Keratinocyte (primary cell): ENCODE data around the gene CCL18. TPM values are rescaled to one million over a fixed set of nuclear protein-coding genes. Genes with fewer than 3 reads are reported as not detected.

Experiments used
- DNase-seq: peaks from one replicate; pipeline ENCODE4 v3.0.0-alpha.2; 2011; ENCODE audit warnings: low read depth, missing footprints, low spot score
- FAIRE-seq: peaks from 2 replicates; lab custom pipeline; 2011; peaks lifted over from hg19 to GRCh38; lab: Jason Lieb, UNC
- H2AFZ ChIP-seq: 2 replicates; pipeline ENCODE4 v1.6.0; 2012; ENCODE audit warnings: low read length, control low read depth, inconsistent platforms; ENCODE audit not compliant: control insufficient read depth
- H3K27ac ChIP-seq: 2 replicates; pipeline ENCODE4 v1.5.1; 2011; ENCODE audit warnings: low read length; ENCODE audit not compliant: control insufficient read depth, insufficient read depth
- H3K27me3 ChIP-seq: 3 replicates; pipeline ENCODE4 v1.6.0; 2011; ENCODE audit warnings: low read length; ENCODE audit not compliant: control insufficient read depth, insufficient read depth; ENCODE audit errors: extremely low read depth
- H3K36me3 ChIP-seq, 2 experiments: 2 replicates in 1 of 2; 3 replicates in 1 of 2; pipeline ENCODE4 v1.5.1; 2011; ENCODE audit warnings: low read length in 2 of 2, mild to moderate bottlenecking in 1 of 2; ENCODE audit not compliant: control insufficient read depth in 2 of 2, insufficient read depth in 2 of 2; ENCODE audit errors: extremely low read depth in 1 of 2
- H3K4me1 ChIP-seq: 3 replicates; pipeline ENCODE4 v1.5.1; 2011; ENCODE audit warnings: low read length; ENCODE audit not compliant: control insufficient read depth, insufficient read depth; ENCODE audit errors: extremely low read depth
- H3K4me2 ChIP-seq: 3 replicates; pipeline ENCODE4 v1.6.0; 2011; ENCODE audit warnings: low read depth, low read length; ENCODE audit not compliant: control insufficient read depth, insufficient read depth; ENCODE audit errors: extremely low read depth
- H3K4me3 ChIP-seq, 3 experiments: fragments of 200-600 bp in 1 of 3; sonication (generic) in 1 of 3; 2 replicates in 2 of 3; 3 replicates in 1 of 3; pipeline ENCODE4 v1.5.1; 2011 to 2016; ENCODE audit warnings: low read length in 3 of 3, mild to moderate bottlenecking in 3 of 3, control low read depth in 2 of 3, inconsistent platforms in 1 of 3, low read depth in 1 of 3, mixed read lengths in 1 of 3, mixed run types in 1 of 3, moderate library complexity in 1 of 3; ENCODE audit not compliant: control insufficient read depth in 2 of 3, insufficient read depth in 2 of 3; ENCODE audit errors: extremely low read depth in 1 of 3
- H3K79me2 ChIP-seq: 2 replicates; pipeline ENCODE4 v1.6.0; 2012; ENCODE audit warnings: low read length; ENCODE audit not compliant: control insufficient read depth, insufficient read depth
- H3K9ac ChIP-seq: 3 replicates; pipeline ENCODE4 v1.6.0; 2011; ENCODE audit warnings: low read length; ENCODE audit not compliant: control insufficient read depth, insufficient read depth; ENCODE audit errors: extremely low read depth
- H3K9me1 ChIP-seq: 3 replicates; pipeline ENCODE4 v1.6.0; 2011; ENCODE audit warnings: low read length; ENCODE audit not compliant: control insufficient read depth, insufficient read depth; ENCODE audit errors: extremely low read depth
- H3K9me3 ChIP-seq: 2 replicates; pipeline ENCODE4 v1.5.1; 2012; ENCODE audit warnings: low read depth, low read length; ENCODE audit not compliant: control insufficient read depth
- H4K20me1 ChIP-seq: 3 replicates; pipeline ENCODE4 v1.6.0; 2011; ENCODE audit warnings: low read length; ENCODE audit not compliant: control insufficient read depth, insufficient read depth; ENCODE audit errors: extremely low read depth
- CTCF ChIP-seq, 3 experiments: IDR thresholded peaks in 1 of 3; conservative IDR thresholded peaks in 1 of 3; optimal IDR thresholded peaks in 1 of 3; 2 replicates in 2 of 3; 3 replicates in 1 of 3; pipeline versions ENCODE3 to v1.5.1; 2011; ENCODE audit warnings: low read length in 3 of 3, mild to moderate bottlenecking in 3 of 3, moderate library complexity in 2 of 3, control low read depth in 1 of 3, inconsistent platforms in 1 of 3; ENCODE audit not compliant: insufficient read depth in 2 of 3; ENCODE audit errors: extremely low read depth in 1 of 3
- EZH2 ChIP-seq: IDR thresholded peaks from one replicate; pipeline ENCODE4 v1.6.1; 2012; ENCODE audit warnings: inconsistent platforms, mild to moderate bottlenecking, low read length, moderate library complexity
- dilution Hi-C: fragments of 300-500 bp; cut with MboI; formaldehyde crosslinking; loops from one replicate; pipeline ENCODE4 v1.7.0; 2020; ENCODE audit warnings: low sequenced_read_pairs; ENCODE audit not compliant: extremely low pct_ligation_motif_present
- polyA plus RNA-seq, 5 experiments: library from polyadenylated mRNA; depleted of rRNA in 3 of 5; stranded (reverse) in 3 of 5; stranded (forward) in 1 of 5; unstranded in 1 of 5; fragments of >200 nt; gene quantifications; 1 replicate in 1 of 5; 2 replicates in 3 of 5; 3 replicates in 1 of 5; pipeline versions ENCODE4 v1.2.1 to v1.2.3, GENCODE V29; 2011 to 2012; ENCODE audit warnings: missing spikeins in 2 of 5, low read depth in 1 of 5, low replicate concordance in 1 of 5

The CCL18 gene
- polyA plus RNA-seq, 1 donor (not counting 4 experiments of a cell fraction or from before 2014, with no cell fraction given), result not detected

GRCh38 chr17:36055921-36056520, 8.1 kb upstream of the CCL18 start:
- FAIRE-seq (no peak), DNase-seq (no peak)
- Histone ChIP-seq H3K36me3 (no peaks in the 10 kb centered on the region), H2AFZ (no peak overlapping the region), H3K9ac (no peak overlapping the region), H3K4me1 (no peaks in the 10 kb centered on the region), H3K9me3 (no peaks in the 10 kb centered on the region), H3K4me3 (no peak overlapping the region), H3K4me2 (no peak overlapping the region), H4K20me1 (no peaks in the 10 kb centered on the region), H3K27ac (no peak overlapping the region), H3K27me3 (no peaks in the 10 kb centered on the region), H3K79me2 (no peaks in the 10 kb centered on the region), H3K9me1 (no peaks in the 10 kb centered on the region)
- no peak for TF ChIP-seq CTCF (optimal IDR thresholded peaks at IDR 0.05 in 1 of 3, IDR thresholded peaks at IDR 0.05 in 1 of 3, conservative IDR thresholded peaks at IDR 0.05 in 1 of 3; ENCODE audit: extremely low read depth in 1 of 3, insufficient read depth in 2 of 3, low read length in 3 of 3)
- no peak for TF ChIP-seq EZH2
- dilution Hi-C loops, result no loop called here

- Histone ChIP-seq H2AFZ (no peak overlapping the region), H3K27ac (no peak overlapping the region), H3K4me1 (no peaks in the 10 kb centered on the region), H3K4me2 (no peak overlapping the region), H3K4me3 (no peak overlapping the region), H3K79me2 (no peaks in the 10 kb centered on the region), H3K36me3 (no peaks in the 10 kb centered on the region), H3K9me3 (no peaks in the 10 kb centered on the region), H3K9me1 (no peaks in the 10 kb centered on the region), H4K20me1 (no peaks in the 10 kb centered on the region), H3K9ac (no peak overlapping the region), H3K27me3 (no peaks in the 10 kb centered on the region)
- dilution Hi-C loops, result no loop called here
- DNase-seq (no peak), FAIRE-seq (no peak)
- TF ChIP-seq EZH2 (no peak), CTCF (optimal IDR thresholded peaks at IDR 0.05 in 1 of 3, IDR thresholded peaks at IDR 0.05 in 1 of 3, conservative IDR thresholded peaks at IDR 0.05 in 1 of 3; ENCODE audit: extremely low read depth in 1 of 3, insufficient read depth in 2 of 3, low read length in 3 of 3) (no peak)
These were observed 6.2 kb upstream of the CCL18 start for GRCh38 chr17:36057911-36058310.
